ENCODE data around the gene ANTXR2. TPM values are rescaled to one million over a fixed set of nuclear protein-coding genes. Genes with fewer than 3 reads are reported as not detected.

ANTXR2 gene
- total RNA-seq, 1 experiment from 2014 or later: 31.0 TPM

- CTCF ChIA-PET: interaction anchor here (0.6 to 1.5 kb wide), 2 partner anchors 24 to 88 kb away, joined by 3 to 4 read pairs; no protein-coding TSS in a partner anchor
- peaks cover 10% of the 10 kb centered on the region for H3K4me1 Mint-ChIP-seq (ENCODE audit: insufficient read depth, unreplicated experiment)
- peaks cover 6% of the 10 kb centered on the region for H3K36me3 Mint-ChIP-seq (ENCODE audit: insufficient read depth, unreplicated experiment)
- no peak overlapping the region for H3K4me3 Mint-ChIP-seq (ENCODE audit: unreplicated experiment)
- peak; percentile 26 for DNase-seq (ENCODE audit: unreplicated experiment)
- H3K27ac Mint-ChIP-seq (ENCODE audit: low read depth, unreplicated experiment): no peak overlapping the region
- intact Hi-C loops (cut with micrococcal nuclease): no loop called here
- POLR2A ChIA-PET: no interaction called here
- H3K9me3 Mint-ChIP-seq (ENCODE audit: unreplicated experiment): no peaks in the 10 kb centered on the region
- TF ChIP-seq CTCF (IDR thresholded peaks at IDR 0.05; ENCODE audit: unreplicated experiment): no peak
- no TSS peak for BruUV-seq (replicated peaks)
- no peaks in the 10 kb centered on the region for H3K27me3 Mint-ChIP-seq (ENCODE audit: insufficient read depth, unreplicated experiment)
These were observed 85.6 kb downstream of the ANTXR2 start for GRCh38 chr4:79987401-79987800.

GRCh38 chr4:79983431-79983830 is 89.6 kb downstream of the ANTXR2 start:
- no peak for DNase-seq (ENCODE audit: unreplicated experiment)
- no peak for TF ChIP-seq CTCF (IDR thresholded peaks at IDR 0.05; ENCODE audit: unreplicated experiment)
- BruUV-seq (replicated peaks): no TSS peak
- no peak overlapping the region for H3K4me3 Mint-ChIP-seq (ENCODE audit: unreplicated experiment)
- intact Hi-C loops (cut with micrococcal nuclease): no loop called here
- H3K4me1 Mint-ChIP-seq (ENCODE audit: insufficient read depth, unreplicated experiment): peaks cover 10% of the 10 kb centered on the region
- no peaks in the 10 kb centered on the region for H3K9me3 Mint-ChIP-seq (ENCODE audit: unreplicated experiment)
- no peaks in the 10 kb centered on the region for H3K27me3 Mint-ChIP-seq (ENCODE audit: insufficient read depth, unreplicated experiment)
- CTCF ChIA-PET: interaction anchor here (0.6 kb wide), 1 partner anchor 1030 kb away, joined by 3 read pairs; no protein-coding TSS in a partner anchor
- POLR2A ChIA-PET: no interaction called here
- no peak overlapping the region for H3K27ac Mint-ChIP-seq (ENCODE audit: low read depth, unreplicated experiment)
- H3K36me3 Mint-ChIP-seq (ENCODE audit: insufficient read depth, unreplicated experiment): peaks cover 12% of the 10 kb centered on the region

GRCh38 chr4:79982601-79983322 is 90.3 kb downstream of the ANTXR2 start:
- H3K4me3 Mint-ChIP-seq (ENCODE audit: unreplicated experiment): no peak overlapping the region
- BruUV-seq (replicated peaks): no TSS peak
- no peaks in the 10 kb centered on the region for H3K9me3 Mint-ChIP-seq (ENCODE audit: unreplicated experiment)
- POLR2A ChIA-PET: no interaction called here
- H3K36me3 Mint-ChIP-seq (ENCODE audit: insufficient read depth, unreplicated experiment): peaks cover 12% of the 10 kb centered on the region
- intact Hi-C loops (cut with micrococcal nuclease): no loop called here
- no peak for TF ChIP-seq CTCF (IDR thresholded peaks at IDR 0.05; ENCODE audit: unreplicated experiment)
- no peaks in the 10 kb centered on the region for H3K27me3 Mint-ChIP-seq (ENCODE audit: insufficient read depth, unreplicated experiment)
- H3K27ac Mint-ChIP-seq (ENCODE audit: low read depth, unreplicated experiment): no peak overlapping the region
- H3K4me1 Mint-ChIP-seq (ENCODE audit: insufficient read depth, unreplicated experiment): peaks cover 10% of the 10 kb centered on the region
- no peak for DNase-seq (ENCODE audit: unreplicated experiment)
- CTCF ChIA-PET: no interaction called here

- no peak for TF ChIP-seq CTCF (IDR thresholded peaks at IDR 0.05; ENCODE audit: unreplicated experiment)
- no TSS peak for BruUV-seq (replicated peaks)
- ChIA-PET CTCF (interaction anchor here (1.0 kb wide), 1 partner anchor 83 kb away, joined by 3 read pairs; no protein-coding TSS in a partner anchor), POLR2A (interaction anchor here (0.8 kb wide), 1 partner anchor 1191 kb away, joined by 4 read pairs; no protein-coding TSS in a partner anchor)
- no peak overlapping the region for H3K4me3 Mint-ChIP-seq (ENCODE audit: unreplicated experiment)
- H3K4me1 Mint-ChIP-seq (ENCODE audit: insufficient read depth, unreplicated experiment): no peaks in the 10 kb centered on the region
- peaks cover 24% of the 10 kb centered on the region for H3K36me3 Mint-ChIP-seq (ENCODE audit: insufficient read depth, unreplicated experiment)
- no peak overlapping the region for H3K27ac Mint-ChIP-seq (ENCODE audit: low read depth, unreplicated experiment)
- no peak for DNase-seq (ENCODE audit: unreplicated experiment)
- no peaks in the 10 kb centered on the region for H3K9me3 Mint-ChIP-seq (ENCODE audit: unreplicated experiment)
- intact Hi-C loops (cut with micrococcal nuclease): no loop called here
- no peaks in the 10 kb centered on the region for H3K27me3 Mint-ChIP-seq (ENCODE audit: insufficient read depth, unreplicated experiment)
These were observed 92.6 kb downstream of the ANTXR2 start for GRCh38 chr4:79980448-79980847.
